Activated CD8-positive, alpha-beta T cell treated with anti-CD3 and anti-CD28 coated beads for 36 hours (primary cell): ENCODE measurements around the gene FILIP1L. TPM values are rescaled to one million over a fixed set of nuclear protein-coding genes. Genes with fewer than 3 reads are reported as not detected.

ENCODE experiments used
- ATAC-seq: fragments of 200-7000 bp; cut with Tn5 transposase; one replicate; pipeline ENCODE4 v1.10.0; 2021; ENCODE audit warnings: mild to moderate bottlenecking, moderate library complexity
- CTCF ChIA-PET: fragments of 350-600 bp; sonication (Branson Sonifier 250); formaldehyde crosslinking; loops from one replicate; lab custom pipeline; 2021; ENCODE audit warnings: antibody characterized with exemption; lab: Charles Lee
- POLR2A ChIA-PET: fragments of 350-600 bp; sonication (Branson Sonifier 250); formaldehyde crosslinking; loops from one replicate; lab custom pipeline; 2021; ENCODE audit warnings: antibody characterized with exemption; lab: Charles Lee
- DNase-seq: peaks from one replicate; pipeline ENCODE4 v3.0.0-alpha.2; 2020
- H3K27ac Mint-ChIP-seq: one replicate; pipeline ENCODE4 v1.8.0; 2021; ENCODE audit warnings: mild to moderate bottlenecking, mixed read lengths
- H3K27me3 Mint-ChIP-seq: one replicate; pipeline ENCODE4 v1.8.0; 2021; ENCODE audit warnings: mixed read lengths
- H3K36me3 Mint-ChIP-seq: one replicate; pipeline ENCODE4 v1.8.0; 2021; ENCODE audit warnings: low read depth, mixed read lengths
- H3K4me1 Mint-ChIP-seq: one replicate; pipeline ENCODE4 v1.8.0; 2021; ENCODE audit warnings: low read depth, mixed read lengths
- H3K4me3 Mint-ChIP-seq: one replicate; pipeline ENCODE4 v1.8.0; 2021; ENCODE audit warnings: mild to moderate bottlenecking, moderate library complexity, mixed read lengths
- H3K9me3 Mint-ChIP-seq: one replicate; pipeline ENCODE4 v1.8.0; 2021; ENCODE audit warnings: mixed read lengths
- CTCF ChIP-seq: fragments of 200-600 bp; IDR thresholded peaks from one replicate; pipeline ENCODE4 v1.8.0; 2022; ENCODE audit warnings: antibody characterized with exemption, mild to moderate bottlenecking
- intact Hi-C: fragments of 100-400 bp; cut with micrococcal nuclease; formaldehyde crosslinking; loops from one replicate; pipeline ENCODE4 v1.10.0; 2022
- total RNA-seq, 2 experiments: library from RNA; stranded (reverse); gene quantifications; one replicate each; pipeline ENCODE4 v1.2.3, GENCODE V29; 2021

FILIP1L gene
- total RNA-seq, 2 experiments from 2014 or later = 0.11 to 0.13 TPM

GRCh38 chr3:99817047-99817436, 297.3 kb downstream of the FILIP1L start:
- Mint-ChIP-seq H3K9me3 (no peaks in the 10 kb centered on the region), H3K4me1 (peaks cover 39% of the 10 kb centered on the region)

GRCh38 chr3:99810403-99810802, 303.9 kb downstream of the FILIP1L start:
- Mint-ChIP-seq H3K9me3 (peaks cover 6% of the 10 kb centered on the region), H3K27me3 (no peaks in the 10 kb centered on the region), H3K4me1 (no peaks in the 10 kb centered on the region), H3K4me3 (no peak overlapping the region), H3K36me3 (peaks cover 4% of the 10 kb centered on the region), H3K27ac (no peak overlapping the region)
- no peak for TF ChIP-seq CTCF
- ChIA-PET POLR2A (no interaction called here), CTCF (interaction anchor here (0.9 to 1.1 kb wide), 2 partner anchors 19 to 49 kb away, joined by 3 read pairs; no protein-coding TSS in a partner anchor)
- ATAC-seq (no peak), DNase-seq (no peak)
- intact Hi-C loops = no loop called here

More at GRCh38 chr3:99817047-99817436, 297.3 kb downstream of the FILIP1L start:
- ATAC-seq (no peak), DNase-seq (peak; percentile 21)
- H3K27me3 Mint-ChIP-seq = no peaks in the 10 kb centered on the region
- peaks cover 22% of the 10 kb centered on the region for H3K36me3 Mint-ChIP-seq
- H3K4me3 Mint-ChIP-seq = peak overlapping the region; percentile 94
- H3K27ac Mint-ChIP-seq = peak overlapping the region; percentile 96
- intact Hi-C loops = no loop called here
- ChIA-PET CTCF (interaction anchor here (0.7 to 1.6 kb wide), 5 partner anchors 9 to 288 kb away, joined by 3 to 10 read pairs (median 3); no protein-coding TSS in a partner anchor), POLR2A (interaction anchor here (1.0 to 1.8 kb wide), 8 partner anchors 10 to 443 kb away, joined by 3 to 6 read pairs (median 4); partner anchors contain the start of gene TBC1D23)
- no peak for TF ChIP-seq CTCF

- DNase-seq = no peak
- no peaks in the 10 kb centered on the region for H3K27me3 Mint-ChIP-seq
- no peak for TF ChIP-seq CTCF
- H3K36me3 Mint-ChIP-seq = peaks cover 5% of the 10 kb centered on the region
- ATAC-seq = no peak
- H3K9me3 Mint-ChIP-seq = peaks cover 9% of the 10 kb centered on the region
- H3K4me3 Mint-ChIP-seq = no peak overlapping the region
- H3K4me1 Mint-ChIP-seq = no peaks in the 10 kb centered on the region
- no peak overlapping the region for H3K27ac Mint-ChIP-seq
- ChIA-PET POLR2A (no interaction called here), CTCF (interaction anchor here (2.1 kb wide), 1 partner anchor 259 kb away, joined by 5 read pairs; no protein-coding TSS in a partner anchor)
- intact Hi-C loops = no loop called here
Observed at GRCh38 chr3:99809565-99809964, 304.7 kb downstream of the FILIP1L start.

GRCh38 chr3:99808163-99808794, 306.0 kb downstream of the FILIP1L start:
- intact Hi-C loops = no loop called here
- Mint-ChIP-seq H3K9me3 (peaks cover 13% of the 10 kb centered on the region), H3K27ac (no peak overlapping the region), H3K36me3 (peaks cover 10% of the 10 kb centered on the region), H3K4me3 (no peak overlapping the region), H3K4me1 (no peaks in the 10 kb centered on the region), H3K27me3 (no peaks in the 10 kb centered on the region)
- peak; percentile 24 for ATAC-seq
- DNase-seq = peak; percentile 47
- POLR2A ChIA-PET = no interaction called here
- TF ChIP-seq CTCF = peak; percentile 84
- CTCF ChIA-PET = interaction anchor here (0.6 to 2.1 kb wide), 22 partner anchors 9 to 454 kb away, joined by 3 to 11 read pairs (median 4); partner anchors contain the start of gene CMSS1

- CTCF ChIA-PET = interaction anchor here (1.4 kb wide), 1 partner anchor 62 kb away, joined by 3 read pairs; no protein-coding TSS in a partner anchor
Observed at GRCh38 chr3:99805160-99805559, 309.1 kb downstream of the FILIP1L start.

More at GRCh38 chr3:99805160-99805559, 309.1 kb downstream of the FILIP1L start:
- peaks cover 10% of the 10 kb centered on the region for H3K36me3 Mint-ChIP-seq
- no peaks in the 10 kb centered on the region for H3K4me1 Mint-ChIP-seq
- H3K27me3 Mint-ChIP-seq = no peaks in the 10 kb centered on the region
- no peak for DNase-seq
- no peak overlapping the region for H3K4me3 Mint-ChIP-seq
- POLR2A ChIA-PET = no interaction called here
- H3K9me3 Mint-ChIP-seq = peaks cover 13% of the 10 kb centered on the region
- no peak for TF ChIP-seq CTCF
- intact Hi-C loops = no loop called here
- H3K27ac Mint-ChIP-seq = no peak overlapping the region
- no peak for ATAC-seq
